ENCODE results near the gene PCYT1A.

- TF ChIP-seq POLR2A (IDR thresholded peaks at IDR 0.05; ENCODE audit: low read depth, low read length) (no peak), PAX5 (IDR thresholded peaks at IDR 0.05; ENCODE audit: insufficient read depth, low read length, severe bottlenecking) (no peak), TAF1 (IDR thresholded peaks at IDR 0.05; ENCODE audit: low read depth, low read length) (no peak), POLR2AphosphoS5 (IDR thresholded peaks at IDR 0.05; ENCODE audit: low read depth, low read length) (no peak), SPI1 (IDR thresholded peaks at IDR 0.05; ENCODE audit: low read depth, low read length) (no peak)
Observed at GRCh38 chr3:196207159-196207832, 80.2 kb downstream of the PCYT1A start.
